GM23338 (cell line): ENCODE data around the gene DHX36. TPM values are rescaled to one million over a fixed set of nuclear protein-coding genes. Genes with fewer than 3 reads are reported as not detected.

Experiments
- ATAC-seq: fragments of 200-7000 bp; cut with Tn5 transposase; 3 replicates; pipeline ENCODE4 v1.9.1; 2020
- DNase-seq: peaks from one replicate; pipeline ENCODE4 v3.0.0-alpha.2; 2015; ENCODE audit warnings: low spot score
- H2AFZ ChIP-seq: fragments of 200-600 bp; sonication (generic); 2 replicates; pipeline ENCODE4 v1.8.0; 2016; ENCODE audit warnings: antibody characterized with exemption, mild to moderate bottlenecking, moderate library complexity
- H3F3A ChIP-seq: fragments of 200-600 bp; sonication (generic); replicated peaks from 2 replicates; pipeline ENCODE4 v1.8.0; 2017; ENCODE audit warnings: antibody characterized with exemption, mixed run types, low read depth
- H3K27ac ChIP-seq: fragments of 200-600 bp; sonication (generic); 2 replicates; pipeline ENCODE4 v1.6.1; 2016; ENCODE audit warnings: low read depth
- H3K27me3 ChIP-seq: fragments of 200-600 bp; sonication (generic); 2 replicates; pipeline ENCODE4 v1.8.0; 2016; ENCODE audit warnings: mild to moderate bottlenecking, mixed run types, moderate library complexity; ENCODE audit not compliant: insufficient read depth
- H3K36me3 ChIP-seq: fragments of 200-600 bp; sonication (generic); 2 replicates; pipeline ENCODE4 v1.8.0; 2016; ENCODE audit warnings: mild to moderate bottlenecking; ENCODE audit not compliant: insufficient read depth
- H3K4me1 ChIP-seq: fragments of 200-600 bp; sonication (generic); 2 replicates; pipeline ENCODE4 v1.8.0; 2016; ENCODE audit warnings: mild to moderate bottlenecking, moderate library complexity; ENCODE audit not compliant: insufficient read depth
- H3K4me2 ChIP-seq: fragments of 200-600 bp; sonication (generic); 2 replicates; pipeline ENCODE4 v1.7.1; 2017; ENCODE audit warnings: mixed run types
- H3K4me3 ChIP-seq: fragments of 200-600 bp; sonication (generic); 2 replicates; pipeline ENCODE4 v1.6.1; 2016; ENCODE audit warnings: mixed run types
- H3K79me2 ChIP-seq: fragments of 200-600 bp; sonication (generic); replicated peaks from 2 replicates; pipeline ENCODE4 v1.8.0; 2017; ENCODE audit warnings: mild to moderate bottlenecking; ENCODE audit not compliant: insufficient read depth
- H3K9me2 ChIP-seq: fragments of 200-600 bp; sonication (generic); 2 replicates; pipeline ENCODE4 v1.8.0; 2017; ENCODE audit not compliant: insufficient read depth
- H4K20me1 ChIP-seq: fragments of 200-600 bp; sonication (generic); replicated peaks from 2 replicates; pipeline ENCODE4 v1.8.0; 2017; ENCODE audit warnings: mild to moderate bottlenecking; ENCODE audit not compliant: insufficient read depth
- H3K27ac Mint-ChIP-seq: 2 replicates; pipeline ENCODE4 v1.8.0; 2020; ENCODE audit warnings: inconsistent platforms, mild to moderate bottlenecking, moderate library complexity, mixed read lengths
- H3K27me3 Mint-ChIP-seq: 3 replicates; pipeline ENCODE4 v1.8.0; 2022; ENCODE audit warnings: low read depth, mild to moderate bottlenecking, moderate library complexity, mixed read lengths, inconsistent platforms; ENCODE audit not compliant: insufficient read depth, poor library complexity
- H3K36me3 Mint-ChIP-seq: 3 replicates; pipeline ENCODE4 v1.8.0; 2021; ENCODE audit warnings: low read depth, mild to moderate bottlenecking, inconsistent platforms, moderate library complexity, mixed read lengths
- H3K4me1 Mint-ChIP-seq: 3 replicates; pipeline ENCODE4 v1.8.0; 2020; ENCODE audit warnings: mild to moderate bottlenecking, inconsistent platforms, mixed read lengths
- H3K4me3 Mint-ChIP-seq: 3 replicates; pipeline ENCODE4 v1.8.0; 2021; ENCODE audit warnings: moderate library complexity, mild to moderate bottlenecking, inconsistent platforms, mixed read lengths
- H3K9me3 Mint-ChIP-seq: 3 replicates; pipeline ENCODE4 v1.8.0; 2020; ENCODE audit warnings: moderate library complexity, mild to moderate bottlenecking, inconsistent platforms, mixed read lengths
- CREB1 ChIP-seq: fragments of 250-450 bp; sonication (Bioruptor Pico); IDR thresholded peaks from 2 replicates; pipeline ENCODE4 v1.5.0; 2020; ENCODE audit warnings: low read depth, mild to moderate bottlenecking, moderate library complexity
- NANOG ChIP-seq: IDR thresholded peaks from 2 replicates; pipeline ENCODE4 v1.6.1; 2016; ENCODE audit warnings: antibody characterized with exemption, borderline replicate concordance
- POLR2AphosphoS5 ChIP-seq: IDR thresholded peaks from 2 replicates; pipeline ENCODE4 v1.6.1; 2016; ENCODE audit warnings: antibody characterized with exemption, low read depth
- STAT1 ChIP-seq: IDR thresholded peaks from one replicate; pipeline ENCODE4 v1.6.1; 2016; ENCODE audit warnings: antibody characterized with exemption; ENCODE audit not compliant: unreplicated experiment
- ZNF331 ChIP-seq: fragments of 250-450 bp; sonication (Bioruptor Pico); IDR thresholded peaks from 2 replicates; pipeline ENCODE4 v1.5.0; 2020; ENCODE audit warnings: low read depth, mild to moderate bottlenecking, moderate library complexity
- ZNF462 ChIP-seq: fragments of 250-450 bp; sonication (Bioruptor Pico); IDR thresholded peaks from 2 replicates; pipeline ENCODE4 v1.5.0; 2020; ENCODE audit warnings: mild to moderate bottlenecking, moderate library complexity
- polyA plus RNA-seq: library from polyadenylated mRNA; unstranded; fragments of >200 nt; fragmentation: Nextera tagmentation; extraction: Ambion mirVana; gene quantifications from 2 replicates; pipeline ENCODE4 v1.2.1, GENCODE V29; 2016
- total RNA-seq: library from RNA; depleted of rRNA; stranded (reverse); fragments of >200 nt; shearing (Covaris generic); gene quantifications from 2 replicates; pipeline ENCODE4 v1.2.3, GENCODE V29; 2014

Gene DHX36
- total and polyA plus RNA-seq, 2 experiments from 2014 or later = 103 to 110 TPM

- peaks cover 29% of the 10 kb centered on the region for H3K36me3 Mint-ChIP-seq
- H3K27ac Mint-ChIP-seq = no peak overlapping the region
- H2AFZ ChIP-seq = no peak overlapping the region
- H3K27me3 Mint-ChIP-seq = peaks cover 2% of the 10 kb centered on the region
- peaks cover 18% of the 10 kb centered on the region for H3K4me1 ChIP-seq
- no peak overlapping the region for H3K4me3 ChIP-seq
- H3K27me3 ChIP-seq = no peaks in the 10 kb centered on the region
- peaks cover 17% of the 10 kb centered on the region for H3K4me1 Mint-ChIP-seq
- no peak for TF ChIP-seq ZNF331 (CRISPR knock-in tag)
- no peak for TF ChIP-seq ZNF462 (CRISPR knock-in tag)
- no peak for TF ChIP-seq STAT1
- no peak overlapping the region for H3K27ac ChIP-seq
- no peak for DNase-seq
- no peaks in the 10 kb centered on the region for H3K9me3 Mint-ChIP-seq
- no peak overlapping the region for H3K4me2 ChIP-seq
- no peaks in the 10 kb centered on the region; the same call in none of the 2 replicates for H3F3A ChIP-seq
- no peaks in the 10 kb centered on the region for H3K79me2 ChIP-seq
- no peaks in the 10 kb centered on the region for H3K9me2 ChIP-seq
- H3K4me3 Mint-ChIP-seq = no peak overlapping the region
- no peaks in the 10 kb centered on the region for H4K20me1 ChIP-seq
- ATAC-seq = no peak
- H3K36me3 ChIP-seq = peaks cover 5% of the 10 kb centered on the region; the same call in 1 of the 2 replicates
These were observed 74.0 kb downstream of the DHX36 start for GRCh38 chr3:154250291-154250690.

- peaks cover 16% of the 10 kb centered on the region for H3K4me1 Mint-ChIP-seq
- no peak overlapping the region for H3K27ac Mint-ChIP-seq
- Histone ChIP-seq H3K4me1 (peaks cover 18% of the 10 kb centered on the region), H3F3A (no peaks in the 10 kb centered on the region), H3K4me3 (no peak overlapping the region), H3K79me2 (no peaks in the 10 kb centered on the region), H3K27me3 (no peaks in the 10 kb centered on the region), H3K4me2 (no peak overlapping the region), H3K9me2 (no peaks in the 10 kb centered on the region), H4K20me1 (no peaks in the 10 kb centered on the region), H3K36me3 (0 out of 2 replicates have a peak, but pooled peaks cover 4% of the 10 kb centered on the region), H2AFZ (no peak overlapping the region), H3K27ac (no peak overlapping the region)
- peak; percentile 58; the same call in 2 of the 3 replicates for ATAC-seq
- H3K4me3 Mint-ChIP-seq = no peak overlapping the region
- peaks cover 2% of the 10 kb centered on the region for H3K27me3 Mint-ChIP-seq
- no peaks in the 10 kb centered on the region for H3K9me3 Mint-ChIP-seq
- peaks cover 20% of the 10 kb centered on the region; the same call in 2 of the 3 replicates for H3K36me3 Mint-ChIP-seq
- peak; percentile 60 for DNase-seq
- TF ChIP-seq NANOG (no peak), ZNF462 (CRISPR knock-in tag) (no peak), CREB1 (CRISPR knock-in tag) (no peak), STAT1 (no peak), POLR2AphosphoS5 (no peak)
These were observed 76.4 kb downstream of the DHX36 start for GRCh38 chr3:154247806-154248415.
